Esophagus muscularis mucosa (tissue), 4 donors: ENCODE results near the gene EVC. TPM values are rescaled to one million over a fixed set of nuclear protein-coding genes. Genes with fewer than 3 reads are reported as not detected.

Source experiments
- DNase-seq: peaks from one replicate; pipeline ENCODE4 v3.0.0-alpha.2; 2017; ENCODE audit errors: extremely low spot score
- H3K27ac ChIP-seq, 4 donors: fragments of 200-600 bp; sonication (generic); replicated peaks in 1 of 4; 1 replicate in 3 of 4; 2 replicates in 1 of 4; pipeline ENCODE4 v1.5.1; 2016 to 2019; ENCODE audit warnings: mild to moderate bottlenecking in 1 of 4
- H3K27me3 ChIP-seq, 4 donors: fragments of 200-600 bp; sonication (generic); one replicate each; pipeline versions ENCODE4 v1.5.1 to v1.6.0; 2016 to 2019
- H3K36me3 ChIP-seq, 4 donors: fragments of 200-600 bp; sonication (generic); one replicate each; pipeline ENCODE4 v1.5.1; 2016 to 2019
- H3K4me1 ChIP-seq, 4 donors: fragments of 200-600 bp; sonication (generic); one replicate each; pipeline ENCODE4 v1.5.1; 2016 to 2019
- H3K4me3 ChIP-seq, 4 donors: fragments of 200-600 bp; sonication (generic); 1 replicate in 2 of 4; 2 replicates in 2 of 4; pipeline ENCODE4 v1.5.1; 2016 to 2019; ENCODE audit warnings: mild to moderate bottlenecking in 4 of 4, moderate library complexity in 1 of 4
- H3K9me3 ChIP-seq, 4 donors: fragments of 200-600 bp; sonication (generic); 1 replicate in 3 of 4; 2 replicates in 1 of 4; pipeline ENCODE4 v1.5.1; 2016 to 2019
- CTCF ChIP-seq, 3 experiments: fragments of 200-600 bp in 2 of 3; fragments of 450-650 bp in 1 of 3; sonication (generic) in 2 of 3; IDR thresholded peaks; one replicate each; pipeline ENCODE4 v1.5.1; 2017 to 2019; ENCODE audit warnings: antibody characterized with exemption in 3 of 3, mild to moderate bottlenecking in 2 of 3, moderate library complexity in 1 of 3
- EP300 ChIP-seq: sonication (generic); formaldehyde crosslinking; IDR thresholded peaks from one replicate; pipeline ENCODE4 v1.6.1; 2017; ENCODE audit warnings: antibody characterized with exemption
- POLR2A ChIP-seq: fragments of 450-650 bp; IDR thresholded peaks from one replicate; pipeline ENCODE4 v1.6.1; 2017; ENCODE audit warnings: antibody characterized with exemption, moderate library complexity, mild to moderate bottlenecking, low read depth
- POLR2AphosphoS5 ChIP-seq, 2 donors: sonication (generic); formaldehyde crosslinking; IDR thresholded peaks; one replicate each; pipeline ENCODE4 v1.6.1; 2017; ENCODE audit warnings: antibody characterized with exemption in 2 of 2
- WGBS: methylation state at CpG from one replicate; pipeline ENCODE4 v1.1.5; 2018; 5-methylcytosine and 5-hydroxymethylcytosine counted together
- intact Hi-C: fragments of 100-400 bp; cut with DNase I; formaldehyde crosslinking; loops from one replicate; pipeline ENCODE4 v1.15.1; 2023
- total RNA-seq, 4 donors: library from RNA; depleted of rRNA; stranded (reverse); fragments of >200 nt; gene quantifications; one replicate each; pipeline versions ENCODE4 v1.1.0 to v1.2.1, GENCODE V29; 2016

The EVC gene
- 10 to 100 TPM; 25.7 to 59.6 (median 44.2) TPM for total RNA-seq

GRCh38 chr4:5710961-5711478 lies at the start of gene EVC:
Gene EVC, plus strand, starts transcription at chr4:5711201. Its CDS starts 180 bp downstream, at chr4:5711381.
- H3K27ac ChIP-seq: peak within 1 kb of the TSS; percentile 87 to 91 (median 89)
- TF ChIP-seq POLR2A (no peak), POLR2AphosphoS5 (IDR thresholded peaks at IDR 0.05) (peak; percentile 47 to 59)
- H3K36me3 ChIP-seq: no peaks in the 10 kb centered on the region
- no peaks in the 10 kb centered on the region for H3K27me3 ChIP-seq
- DNase-seq: peak; percentile 94
- H3K4me1 ChIP-seq: peaks cover 27 to 60% (median 59%) of the 10 kb centered on the region in 4 donors
- H3K4me3 ChIP-seq: peak within 1 kb of the TSS; percentile 62 to 69 (median 64)
- WGBS: 0% methylated on average over 13 of the region's 49 CpGs
- H3K9me3 ChIP-seq: peaks cover 0 to 12% (median 3%) of the 10 kb centered on the region in 4 donors
- intact Hi-C loops: no loop called here

DNA sequence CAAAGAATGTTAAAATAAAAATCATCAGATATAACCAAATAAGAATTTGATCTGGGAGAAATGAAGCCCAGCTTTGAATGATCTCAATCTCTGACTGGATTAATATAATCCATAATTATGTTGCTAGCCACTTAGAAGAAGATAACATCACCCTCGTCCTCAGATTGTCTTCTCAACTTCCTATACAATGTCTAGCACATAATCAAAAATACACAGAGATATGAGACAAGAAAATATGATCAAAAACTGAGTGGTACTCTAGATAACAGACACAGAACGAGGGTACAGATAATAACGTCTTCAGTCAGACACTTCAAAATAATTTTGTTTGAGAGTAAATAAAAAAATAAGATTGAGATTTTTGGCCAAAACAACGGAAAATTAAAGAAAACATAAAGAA lies 49.8 kb upstream of the EVC start:
- TF ChIP-seq CTCF (IDR thresholded peaks at IDR 0.05) (no peak), POLR2AphosphoS5 (IDR thresholded peaks at IDR 0.05) (no peak), EP300 (no peak), POLR2A (no peak)
- peaks cover 4 to 84% (median 51%) of the 10 kb centered on the region in 4 donors for H3K36me3 ChIP-seq
- no peak overlapping the region for H3K27ac ChIP-seq
- H3K4me1 ChIP-seq: no peaks in the 10 kb centered on the region
- H3K27me3 ChIP-seq: no peaks in the 10 kb centered on the region
- intact Hi-C loops: no loop called here
- H3K9me3 ChIP-seq: peaks cover 0 to 3% (median 0%) of the 10 kb centered on the region in 4 donors
- 82% methylated on average over 4 of the region's 4 CpGs for WGBS
- H3K4me3 ChIP-seq: no peak overlapping the region
- no peak for DNase-seq

GRCh38 chr4:5662555-5662954 lies 48.4 kb upstream of the EVC start:
- intact Hi-C loops: no loop called here
- TF ChIP-seq POLR2A (no peak), POLR2AphosphoS5 (IDR thresholded peaks at IDR 0.05) (no peak), EP300 (no peak), CTCF (IDR thresholded peaks at IDR 0.05) (no peak)
- H3K27ac ChIP-seq: no peak overlapping the region
- H3K4me3 ChIP-seq: no peak overlapping the region
- H3K9me3 ChIP-seq: peaks cover 0 to 3% (median 0%) of the 10 kb centered on the region in 4 donors
- peaks cover 4 to 74% (median 47%) of the 10 kb centered on the region in 4 donors for H3K36me3 ChIP-seq
- H3K4me1 ChIP-seq: no peaks in the 10 kb centered on the region
- 89% methylated on average over 1 of the region's 1 CpG for WGBS
- H3K27me3 ChIP-seq: no peaks in the 10 kb centered on the region
- no peak for DNase-seq

- Histone ChIP-seq H3K27me3 (no peaks in the 10 kb centered on the region), H3K36me3 (peaks cover 4 to 58% (median 42%) of the 10 kb centered on the region in 4 donors), H3K27ac (no peak overlapping the region), H3K9me3 (peaks cover 0 to 3% (median 0%) of the 10 kb centered on the region in 4 donors), H3K4me1 (no peaks in the 10 kb centered on the region), H3K4me3 (no peak overlapping the region)
- no peak for DNase-seq
- TF ChIP-seq EP300 (no peak), POLR2AphosphoS5 (IDR thresholded peaks at IDR 0.05) (no peak), POLR2A (no peak), CTCF (IDR thresholded peaks at IDR 0.05) (no peak)
- intact Hi-C loops: no loop called here
- 92% methylated on average over 12 of the region's 12 CpGs for WGBS
These were observed 46.2 kb upstream of the EVC start for GRCh38 chr4:5664778-5665177.

DNA sequence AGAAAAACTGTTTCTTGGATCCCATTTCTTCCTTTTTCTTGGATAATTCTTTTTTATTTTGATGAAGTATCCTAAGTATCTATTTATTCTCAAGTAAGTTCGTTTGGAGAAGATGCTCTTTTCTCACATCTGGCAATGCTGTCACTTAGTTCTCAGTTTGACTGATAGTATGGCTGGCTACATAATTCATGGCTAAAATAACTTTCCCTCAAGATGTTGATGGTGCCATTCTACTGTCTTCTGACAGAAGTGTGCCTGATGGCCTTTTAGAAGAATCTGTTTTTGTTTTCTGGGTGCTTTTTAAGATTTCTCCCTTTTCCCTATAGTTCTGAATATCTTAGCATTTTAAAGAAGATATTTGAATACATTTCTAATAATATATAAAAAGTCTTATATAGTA lies 44.3 kb upstream of the EVC start:
- Histone ChIP-seq H3K36me3 (peaks cover under 1 to 39% (median 31%) of the 10 kb centered on the region in 4 donors), H3K27ac (no peak overlapping the region), H3K4me1 (no peaks in the 10 kb centered on the region), H3K4me3 (no peak overlapping the region), H3K27me3 (no peaks in the 10 kb centered on the region), H3K9me3 (no peaks in the 10 kb centered on the region)
- DNase-seq: no peak
- WGBS: 61% methylated on average over 1 of the region's 1 CpG
- TF ChIP-seq EP300: no peak
- TF ChIP-seq POLR2AphosphoS5 (IDR thresholded peaks at IDR 0.05): no peak
- no peak for TF ChIP-seq CTCF (IDR thresholded peaks at IDR 0.05)
- TF ChIP-seq POLR2A: no peak
- intact Hi-C loops: no loop called here
